ENCODE results near the gene XPC.

The XPC gene

GRCh38 chr3:14156843-14157561 lies 21.4 kb downstream of the XPC start:
- TF ChIP-seq CTCF (conservative IDR thresholded peaks at IDR 0.05; ENCODE audit: control insufficient read depth, insufficient read depth, low read depth, low read length) = no peak
- no peak overlapping the region for H3K4me3 ChIP-seq (ENCODE audit: control insufficient read depth, low read depth, low read length)
- DNase-seq (ENCODE audit: low read depth) = no peak

- H3K4me3 ChIP-seq (ENCODE audit: control insufficient read depth, low read depth, low read length) = no peak overlapping the region
- no peak for DNase-seq (ENCODE audit: low read depth)
- no peak for TF ChIP-seq CTCF (conservative IDR thresholded peaks at IDR 0.05; ENCODE audit: control insufficient read depth, insufficient read depth, low read depth, low read length)
Measured at GRCh38 chr3:14156201-14156600, 22.2 kb downstream of the XPC start.

- DNase-seq (ENCODE audit: low read depth) = no peak
- no peak overlapping the region for H3K4me3 ChIP-seq (ENCODE audit: control insufficient read depth, low read depth, low read length)
- no peak for TF ChIP-seq CTCF (conservative IDR thresholded peaks at IDR 0.05; ENCODE audit: control insufficient read depth, insufficient read depth, low read depth, low read length)
Measured at GRCh38 chr3:14154895-14155440, 23.4 kb downstream of the XPC start.

- H3K4me3 ChIP-seq (ENCODE audit: control insufficient read depth, low read depth, low read length) = no peak overlapping the region
- TF ChIP-seq CTCF (conservative IDR thresholded peaks at IDR 0.05; ENCODE audit: control insufficient read depth, insufficient read depth, low read depth, low read length) = no peak
- DNase-seq (ENCODE audit: low read depth) = no peak
Measured at GRCh38 chr3:14154276-14154675, 24.1 kb downstream of the XPC start.

- TF ChIP-seq CTCF (conservative IDR thresholded peaks at IDR 0.05; ENCODE audit: control insufficient read depth, insufficient read depth, low read depth, low read length) = no peak
- H3K4me3 ChIP-seq (ENCODE audit: control insufficient read depth, low read depth, low read length) = no peak overlapping the region
- no peak for DNase-seq (ENCODE audit: low read depth)
Measured at GRCh38 chr3:14153663-14154062, 24.7 kb downstream of the XPC start.

- no peak for TF ChIP-seq CTCF (conservative IDR thresholded peaks at IDR 0.05; ENCODE audit: control insufficient read depth, insufficient read depth, low read depth, low read length)
- H3K4me3 ChIP-seq (ENCODE audit: control insufficient read depth, low read depth, low read length) = no peak overlapping the region
- DNase-seq (ENCODE audit: low read depth) = no peak
Measured at GRCh38 chr3:14152963-14153355, 25.4 kb downstream of the XPC start.

Data from fibroblast of mammary gland (primary cell).